HepG2 (cell line): ENCODE data around the gene TMCO4. TPM values are rescaled to one million over a fixed set of nuclear protein-coding genes. Genes with fewer than 3 reads are reported as not detected.

Experiments
- ATAC-seq: fragments of 200-7000 bp; cut with Tn5 transposase; 3 replicates; pipeline ENCODE4 v1.9.1; 2020; ENCODE audit warnings: mild to moderate bottlenecking, moderate library complexity
- BruUV-seq: library from RNA; stranded (reverse); fragments of 400-500 nt; replicated peaks from 2 replicates; lab custom pipeline; 2021; lab: Mats Ljungman, UMichigan
- CTCF ChIA-PET: fragments of 300-600 bp; formaldehyde crosslinking; extraction: SDS; loops from one replicate; lab custom pipeline; 2021; ENCODE audit warnings: low total read pairs, inconsistent platforms, low intra/inter-chr PET ratio; lab: Yijun Ruan, JAX
- POLR2A ChIA-PET: fragments of 350-600 bp; sonication (Branson Sonifier 250); formaldehyde crosslinking; loops from one replicate; lab custom pipeline; 2020; ENCODE audit warnings: antibody characterized with exemption, inconsistent platforms; lab: Yijun Ruan, JAX
- DNase-seq: peaks from one replicate; pipeline ENCODE4 v3.0.0-alpha.2; 2015; ENCODE audit warnings: low spot score
- FAIRE-seq: peaks from 3 replicates; lab custom pipeline; 2011; peaks lifted over from hg19 to GRCh38; lab: Jason Lieb, UNC
- H2AFZ ChIP-seq: one replicate; pipeline ENCODE4 v1.6.1; 2011; ENCODE audit warnings: low read length, inconsistent platforms
- H3K27ac ChIP-seq: fragments of 300-600 bp; 3 replicates; pipeline ENCODE4 v1.8.0; 2011; ENCODE audit warnings: mixed run types, mild to moderate bottlenecking, mixed read lengths, low read length, inconsistent platforms; ENCODE audit not compliant: insufficient read depth; ENCODE audit errors: extremely low read length
- H3K27me3 ChIP-seq, 2 experiments: fragments of 200-600 bp in 1 of 2; 2 replicates in 1 of 2; 3 replicates in 1 of 2; pipeline versions ENCODE4 v1.6.0 to v1.8.0; 2011; ENCODE audit warnings: low read length in 2 of 2, mild to moderate bottlenecking in 2 of 2, moderate library complexity in 2 of 2, inconsistent platforms in 1 of 2; ENCODE audit not compliant: insufficient read depth in 2 of 2, control insufficient read depth in 1 of 2
- H3K36me3 ChIP-seq, 2 experiments: fragments of 200-600 bp in 1 of 2; replicated peaks in 1 of 2; 2 replicates in 1 of 2; 3 replicates in 1 of 2; pipeline versions ENCODE4 v1.5.1 to v1.8.0; 2011; ENCODE audit warnings: low read length in 2 of 2, inconsistent platforms in 1 of 2; ENCODE audit not compliant: insufficient read depth in 2 of 2, control insufficient read depth in 1 of 2
- H3K4me1 ChIP-seq: 2 replicates; pipeline ENCODE4 v1.5.1; 2012; ENCODE audit warnings: low read length, inconsistent platforms; ENCODE audit not compliant: insufficient read depth
- H3K4me2 ChIP-seq: 2 replicates; pipeline ENCODE4 v1.6.0; 2011; ENCODE audit warnings: low read depth, low read length, inconsistent platforms
- H3K4me3 ChIP-seq, 3 experiments: fragments of 200-600 bp in 1 of 3; sonication (generic), shearing (Covaris generic) in 1 of 3; replicated peaks in 1 of 3; 2 replicates each; pipeline ENCODE4 v1.5.1; 2011 to 2016; ENCODE audit warnings: low read length in 3 of 3, inconsistent platforms in 2 of 3, low read depth in 2 of 3, mild to moderate bottlenecking in 2 of 3, control low read depth in 1 of 3, mixed read lengths in 1 of 3; ENCODE audit not compliant: insufficient read depth in 1 of 3
- H3K79me2 ChIP-seq: one replicate; pipeline ENCODE4 v1.6.1; 2011; ENCODE audit warnings: low read length, inconsistent platforms; ENCODE audit not compliant: insufficient read depth
- H3K9ac ChIP-seq: 2 replicates; pipeline ENCODE4 v1.6.0; 2011; ENCODE audit warnings: mild to moderate bottlenecking, low read depth, low read length, inconsistent platforms; ENCODE audit not compliant: insufficient read depth
- H3K9me3 ChIP-seq: 2 replicates; pipeline ENCODE4 v1.5.1; 2012; ENCODE audit warnings: mild to moderate bottlenecking, low read length
- H4K20me1 ChIP-seq: 2 replicates; pipeline ENCODE4 v1.6.0; 2011; ENCODE audit warnings: inconsistent platforms, mild to moderate bottlenecking, low read length, moderate library complexity; ENCODE audit not compliant: insufficient read depth
- CBFB ChIP-seq: sonication (generic); formaldehyde crosslinking; IDR thresholded peaks from 2 replicates; pipeline ENCODE4 v1.4.0; 2020; ENCODE audit warnings: missing genetic modification reagents
- IKZF1 ChIP-seq: fragments of 450-650 bp; IDR thresholded peaks from 2 replicates; pipeline ENCODE4 v1.7.1; 2016
- STAG1 ChIP-seq: sonication (generic); formaldehyde crosslinking; IDR thresholded peaks from 2 replicates; pipeline ENCODE4 v1.4.0; 2020; ENCODE audit warnings: missing genetic modification reagents
- WGBS: methylation state at CpG from one replicate; pipeline ENCODE4 v1.1.6; 2017; ENCODE audit warnings: low lambda C conversion rate; 5-methylcytosine and 5-hydroxymethylcytosine counted together
- in situ Hi-C: cut with HindIII; loops from 2 replicates; pipeline ENCODE4 v1.10.0; 2017; ENCODE audit warnings: low pct_unique_long_range_greater_than_20kb; ENCODE audit not compliant: extremely low pct_ligation_motif_present
- intact Hi-C: fragments of 100-400 bp; cut with micrococcal nuclease; formaldehyde crosslinking; loops from one replicate; pipeline ENCODE4 v1.10.0; 2022; ENCODE audit not compliant: unreplicated experiment
- polyA plus RNA-seq, 8 experiments: library from polyadenylated mRNA; depleted of rRNA in 3 of 8; stranded (reverse) in 7 of 8; unstranded in 1 of 8; fragments of >200 nt; fragmentation: Illumina TruSeq in 4 of 8; extraction: Trizol in 4 of 8; gene quantifications; 2 replicates each; pipeline versions ENCODE4 v1.2.1 to v1.2.3, GENCODE V29; 2011 to 2016; ENCODE audit warnings: low read depth in 4 of 8, missing spikeins in 1 of 8, mixed read lengths in 1 of 8; ENCODE audit not compliant: insufficient read depth in 1 of 8
- total RNA-seq, 5 experiments: library from RNA; depleted of rRNA; stranded (reverse); fragments of >200 nt; fragmentation: Illumina TruSeq; extraction: Trizol; gene quantifications; 2 replicates each; pipeline ENCODE4 v1.2.3, GENCODE V29; 2016; ENCODE audit warnings: low read depth in 1 of 5
- TF ChIP-seq, protein P1 (sequence below): sonication (generic); formaldehyde crosslinking; IDR thresholded peaks from 2 replicates; pipeline ENCODE4 v1.5.0; 2020; ENCODE audit warnings: mild to moderate bottlenecking, missing genetic modification reagents
- TF ChIP-seq, protein P2 (sequence below): sonication (generic); formaldehyde crosslinking; IDR thresholded peaks from 2 replicates; pipeline ENCODE4 v1.4.0; 2020; ENCODE audit warnings: missing genetic modification reagents, borderline replicate concordance

The TMCO4 gene
- total and polyA plus RNA-seq, 2 of the 13 experiments (the other 11 are each of a cell fraction or from before 2014, with no cell fraction given): 2.1 to 4.1 TPM

DNA sequence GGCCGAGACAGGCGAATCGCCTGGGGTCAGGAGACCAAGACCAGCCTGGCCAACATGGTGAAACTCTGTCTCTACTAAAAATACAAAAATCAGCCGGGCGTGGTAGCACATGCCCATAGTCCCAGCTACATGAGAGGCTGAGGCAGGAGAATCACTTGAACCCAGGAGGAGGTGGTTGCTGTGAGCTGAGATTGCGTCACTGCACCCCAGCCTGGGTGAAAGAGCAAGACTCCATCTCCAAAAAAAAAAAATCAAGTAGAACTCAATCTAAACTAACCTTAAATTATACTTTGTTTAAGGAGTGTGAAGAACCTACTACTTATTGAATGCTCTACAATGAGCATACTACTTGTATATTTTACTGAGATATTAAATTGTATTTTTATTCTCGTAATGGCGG, 45.8 kb upstream of the TMCO4 start:
- CTCF ChIA-PET: no interaction called here
- no peak for DNase-seq
- Histone ChIP-seq H3K36me3 (no peaks in the 10 kb centered on the region), H3K4me2 (no peak overlapping the region), H3K27me3 (peaks cover 1 to 6% of the 10 kb centered on the region in 2 experiments; a peak in 3 of 5 replicates), H3K79me2 (no peaks in the 10 kb centered on the region), H3K4me1 (no peaks in the 10 kb centered on the region; the same call in 1 of the 2 replicates), H3K9me3 (no peaks in the 10 kb centered on the region), H4K20me1 (no peaks in the 10 kb centered on the region), H3K4me3 (no peak overlapping the region), H2AFZ (no peak overlapping the region), H3K9ac (no peak overlapping the region), H3K27ac (no peak overlapping the region)
- intact Hi-C loops (no loop called here), in situ Hi-C loops (no loop called here)
- no peak for FAIRE-seq
- POLR2A ChIA-PET: no interaction called here
- BruUV-seq: no TSS peak
- ATAC-seq: no peak
- WGBS: 74% methylated on average over 8 of the region's 8 CpGs
- TF ChIP-seq, protein P1, sequence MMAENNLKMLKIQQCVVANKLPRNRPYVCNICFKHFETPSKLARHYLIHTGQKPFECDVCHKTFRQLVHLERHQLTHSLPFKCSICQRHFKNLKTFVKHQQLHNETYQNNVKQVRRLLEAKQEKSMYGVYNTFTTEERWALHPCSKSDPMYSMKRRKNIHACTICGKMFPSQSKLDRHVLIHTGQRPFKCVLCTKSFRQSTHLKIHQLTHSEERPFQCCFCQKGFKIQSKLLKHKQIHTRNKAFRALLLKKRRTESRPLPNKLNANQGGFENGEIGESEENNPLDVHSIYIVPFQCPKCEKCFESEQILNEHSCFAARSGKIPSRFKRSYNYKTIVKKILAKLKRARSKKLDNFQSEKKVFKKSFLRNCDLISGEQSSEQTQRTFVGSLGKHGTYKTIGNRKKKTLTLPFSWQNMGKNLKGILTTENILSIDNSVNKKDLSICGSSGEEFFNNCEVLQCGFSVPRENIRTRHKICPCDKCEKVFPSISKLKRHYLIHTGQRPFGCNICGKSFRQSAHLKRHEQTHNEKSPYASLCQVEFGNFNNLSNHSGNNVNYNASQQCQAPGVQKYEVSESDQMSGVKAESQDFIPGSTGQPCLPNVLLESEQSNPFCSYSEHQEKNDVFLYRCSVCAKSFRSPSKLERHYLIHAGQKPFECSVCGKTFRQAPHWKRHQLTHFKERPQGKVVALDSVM: no peak
- no peak for TF ChIP-seq IKZF1
- TF ChIP-seq, protein P2, sequence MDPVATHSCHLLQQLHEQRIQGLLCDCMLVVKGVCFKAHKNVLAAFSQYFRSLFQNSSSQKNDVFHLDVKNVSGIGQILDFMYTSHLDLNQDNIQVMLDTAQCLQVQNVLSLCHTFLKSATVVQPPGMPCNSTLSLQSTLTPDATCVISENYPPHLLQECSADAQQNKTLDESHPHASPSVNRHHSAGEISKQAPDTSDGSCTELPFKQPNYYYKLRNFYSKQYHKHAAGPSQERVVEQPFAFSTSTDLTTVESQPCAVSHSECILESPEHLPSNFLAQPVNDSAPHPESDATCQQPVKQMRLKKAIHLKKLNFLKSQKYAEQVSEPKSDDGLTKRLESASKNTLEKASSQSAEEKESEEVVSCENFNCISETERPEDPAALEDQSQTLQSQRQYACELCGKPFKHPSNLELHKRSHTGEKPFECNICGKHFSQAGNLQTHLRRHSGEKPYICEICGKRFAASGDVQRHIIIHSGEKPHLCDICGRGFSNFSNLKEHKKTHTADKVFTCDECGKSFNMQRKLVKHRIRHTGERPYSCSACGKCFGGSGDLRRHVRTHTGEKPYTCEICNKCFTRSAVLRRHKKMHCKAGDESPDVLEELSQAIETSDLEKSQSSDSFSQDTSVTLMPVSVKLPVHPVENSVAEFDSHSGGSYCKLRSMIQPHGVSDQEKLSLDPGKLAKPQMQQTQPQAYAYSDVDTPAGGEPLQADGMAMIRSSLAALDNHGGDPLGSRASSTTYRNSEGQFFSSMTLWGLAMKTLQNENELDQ (CRISPR knock-in tag): no peak
- no peak for TF ChIP-seq STAG1
- TF ChIP-seq CBFB (CRISPR knock-in tag): no peak
